ENCODE results near the gene PURA.

The PURA gene

DNA sequence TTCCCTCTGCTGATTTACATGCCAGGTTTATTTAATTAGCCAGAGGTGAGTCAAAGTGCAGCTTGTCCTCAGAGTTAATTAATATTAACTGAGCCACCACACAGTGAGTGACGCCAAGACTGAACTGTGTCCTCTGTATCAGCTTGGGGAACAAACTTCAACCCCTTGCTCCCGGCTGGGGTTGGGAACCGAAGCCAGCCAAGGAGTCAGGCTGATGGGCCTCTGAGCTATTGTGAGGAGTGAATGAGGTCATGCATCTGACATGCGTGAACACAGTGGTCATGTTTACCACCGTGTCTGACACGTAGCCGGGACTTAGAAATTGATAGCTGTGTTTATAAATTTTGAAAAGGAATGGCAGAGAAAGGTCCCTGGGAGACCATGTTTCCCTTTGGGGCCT lies 28.9 kb downstream of the PURA start:
- Histone ChIP-seq H3K36me3 (replicated peaks) (no peaks in the 10 kb centered on the region), H3K27ac (no peak overlapping the region), H3K4me3 (ENCODE audit: low read depth, low read length) (no peak overlapping the region), H3K27me3 (replicated peaks) (no peaks in the 10 kb centered on the region)
- in situ Hi-C loops (cut with HindIII; ENCODE audit: low pct_ligation_motif_present, low sequenced_read_pairs), result no loop called here
- TF ChIP-seq, protein P1, sequence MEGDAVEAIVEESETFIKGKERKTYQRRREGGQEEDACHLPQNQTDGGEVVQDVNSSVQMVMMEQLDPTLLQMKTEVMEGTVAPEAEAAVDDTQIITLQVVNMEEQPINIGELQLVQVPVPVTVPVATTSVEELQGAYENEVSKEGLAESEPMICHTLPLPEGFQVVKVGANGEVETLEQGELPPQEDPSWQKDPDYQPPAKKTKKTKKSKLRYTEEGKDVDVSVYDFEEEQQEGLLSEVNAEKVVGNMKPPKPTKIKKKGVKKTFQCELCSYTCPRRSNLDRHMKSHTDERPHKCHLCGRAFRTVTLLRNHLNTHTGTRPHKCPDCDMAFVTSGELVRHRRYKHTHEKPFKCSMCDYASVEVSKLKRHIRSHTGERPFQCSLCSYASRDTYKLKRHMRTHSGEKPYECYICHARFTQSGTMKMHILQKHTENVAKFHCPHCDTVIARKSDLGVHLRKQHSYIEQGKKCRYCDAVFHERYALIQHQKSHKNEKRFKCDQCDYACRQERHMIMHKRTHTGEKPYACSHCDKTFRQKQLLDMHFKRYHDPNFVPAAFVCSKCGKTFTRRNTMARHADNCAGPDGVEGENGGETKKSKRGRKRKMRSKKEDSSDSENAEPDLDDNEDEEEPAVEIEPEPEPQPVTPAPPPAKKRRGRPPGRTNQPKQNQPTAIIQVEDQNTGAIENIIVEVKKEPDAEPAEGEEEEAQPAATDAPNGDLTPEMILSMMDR (IDR thresholded peaks at IDR 0.05; ENCODE audit: low read depth, low read length, missing control alignments), result no peak
- no peak for DNase-seq

- no peak for DNase-seq
- in situ Hi-C loops (cut with HindIII; ENCODE audit: low pct_ligation_motif_present, low sequenced_read_pairs), result no loop called here
- Histone ChIP-seq H3K27me3 (replicated peaks) (no peaks in the 10 kb centered on the region), H3K4me3 (ENCODE audit: low read depth, low read length) (no peak overlapping the region), H3K36me3 (replicated peaks) (no peaks in the 10 kb centered on the region), H3K27ac (no peak overlapping the region)
- TF ChIP-seq, protein P1 (IDR thresholded peaks at IDR 0.05; ENCODE audit: low read depth, low read length, missing control alignments), result no peak
Observed at GRCh38 chr5:140143521-140144258, 29.8 kb downstream of the PURA start.

DNA sequence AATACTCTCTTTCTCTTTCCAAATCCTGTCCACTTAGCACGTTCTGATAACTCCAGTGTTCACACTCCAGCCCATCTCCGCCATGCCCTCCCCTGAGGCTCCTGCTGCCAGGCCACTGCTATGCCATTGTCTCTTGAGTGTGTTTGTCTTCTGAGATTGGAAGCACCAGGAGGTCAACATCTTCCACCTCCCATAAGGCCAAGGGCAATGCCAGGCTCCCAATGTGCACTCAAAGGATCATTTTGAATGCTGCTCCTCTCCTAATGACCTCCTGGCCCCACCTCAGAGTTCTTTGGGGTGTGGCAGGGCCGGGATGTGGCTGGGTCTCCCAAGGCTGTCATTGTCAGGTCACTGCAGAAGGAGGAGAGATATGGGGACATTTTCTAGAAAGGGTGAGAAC lies 31.3 kb downstream of the PURA start:
- no peak for DNase-seq
- TF ChIP-seq, protein P1 (IDR thresholded peaks at IDR 0.05; ENCODE audit: low read depth, low read length, missing control alignments), result no peak
- Histone ChIP-seq H3K4me3 (ENCODE audit: low read depth, low read length) (no peak overlapping the region), H3K36me3 (replicated peaks) (no peaks in the 10 kb centered on the region), H3K27me3 (replicated peaks) (no peaks in the 10 kb centered on the region), H3K27ac (no peak overlapping the region)
- in situ Hi-C loops (cut with HindIII; ENCODE audit: low pct_ligation_motif_present, low sequenced_read_pairs), result no loop called here

- in situ Hi-C loops (cut with HindIII; ENCODE audit: low pct_ligation_motif_present, low sequenced_read_pairs), result no loop called here
- no peaks in the 10 kb centered on the region for H3K27me3 ChIP-seq (replicated peaks)
- TF ChIP-seq, protein P1 (IDR thresholded peaks at IDR 0.05; ENCODE audit: low read depth, low read length, missing control alignments), result peak; percentile 46
- H3K27ac ChIP-seq, result no peak overlapping the region
- peak; percentile 42 for DNase-seq
- peak overlapping the region; percentile 47 for H3K4me3 ChIP-seq (ENCODE audit: low read depth, low read length)
- no peaks in the 10 kb centered on the region for H3K36me3 ChIP-seq (replicated peaks)
Observed at GRCh38 chr5:140145818-140146522, 32.1 kb downstream of the PURA start.

DNA sequence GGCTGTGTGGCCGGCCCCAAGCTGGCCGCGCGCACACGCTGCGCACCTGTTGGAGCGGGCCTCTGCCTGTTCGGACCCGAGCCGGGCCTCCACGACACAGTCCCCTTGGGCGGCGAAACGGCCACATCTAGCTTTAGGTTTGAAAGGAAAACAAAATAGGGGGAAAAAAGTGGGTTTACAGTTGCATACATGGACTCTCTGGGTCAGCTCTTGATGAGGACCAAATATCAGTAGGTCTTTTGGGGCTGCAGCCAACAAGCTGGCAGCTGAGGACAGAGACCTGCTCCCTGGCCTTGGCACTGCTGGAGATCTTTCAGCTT lies 32.6 kb downstream of the PURA start:
- in situ Hi-C loops (cut with HindIII; ENCODE audit: low pct_ligation_motif_present, low sequenced_read_pairs), result no loop called here
- TF ChIP-seq, protein P1 (IDR thresholded peaks at IDR 0.05; ENCODE audit: low read depth, low read length, missing control alignments), result no peak
- no peak overlapping the region for H3K4me3 ChIP-seq (ENCODE audit: low read depth, low read length)

More for the DNA sequence above, 32.6 kb downstream of the PURA start:
- Histone ChIP-seq H3K36me3 (replicated peaks) (no peaks in the 10 kb centered on the region), H3K27ac (no peak overlapping the region), H3K27me3 (replicated peaks) (no peaks in the 10 kb centered on the region)
- no peak for DNase-seq

Measured in brain microvascular endothelial cell (primary cell).